ENCODE data around the gene TPRX2. TPM values are rescaled to one million over a fixed set of nuclear protein-coding genes. Genes with fewer than 3 reads are reported as not detected.

The TPRX2 gene
- total RNA-seq, 1 donor from 2014 or later: not detected

DNA sequence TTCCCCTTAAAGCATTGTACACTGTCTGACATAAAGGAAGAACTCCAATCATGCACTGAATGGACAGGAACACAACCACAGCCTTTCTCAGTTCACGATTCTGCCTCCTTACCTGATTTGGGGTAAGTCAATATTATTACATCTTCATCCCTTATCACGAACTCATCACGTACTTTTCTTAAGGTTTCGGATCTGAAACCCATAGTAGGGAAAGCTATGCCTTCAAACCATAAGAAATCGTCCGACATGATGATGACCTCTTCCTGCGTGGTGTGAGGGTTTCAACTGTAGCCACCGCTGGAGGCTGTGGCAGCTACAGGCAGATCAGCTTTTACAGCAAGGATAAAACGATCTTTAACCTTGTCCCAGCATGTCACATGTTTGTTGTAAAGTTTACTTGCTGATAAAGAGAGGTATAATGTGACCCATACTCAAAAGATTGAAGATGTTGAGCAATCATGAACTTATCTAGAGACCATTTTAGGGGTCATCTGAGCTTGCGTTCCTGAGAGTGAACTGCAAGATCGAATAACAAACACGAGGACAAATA lies 27.1 kb downstream of the TPRX2 start, which contains the start of gene SULT2A1:
SULT2A1 (minus strand) TSS at position 306 of the 550 bp plus-strand sequence; CDS start at position 248, 58 bp downstream.
- no peaks in the 10 kb centered on the region for H3K27me3 Mint-ChIP-seq

DNA sequence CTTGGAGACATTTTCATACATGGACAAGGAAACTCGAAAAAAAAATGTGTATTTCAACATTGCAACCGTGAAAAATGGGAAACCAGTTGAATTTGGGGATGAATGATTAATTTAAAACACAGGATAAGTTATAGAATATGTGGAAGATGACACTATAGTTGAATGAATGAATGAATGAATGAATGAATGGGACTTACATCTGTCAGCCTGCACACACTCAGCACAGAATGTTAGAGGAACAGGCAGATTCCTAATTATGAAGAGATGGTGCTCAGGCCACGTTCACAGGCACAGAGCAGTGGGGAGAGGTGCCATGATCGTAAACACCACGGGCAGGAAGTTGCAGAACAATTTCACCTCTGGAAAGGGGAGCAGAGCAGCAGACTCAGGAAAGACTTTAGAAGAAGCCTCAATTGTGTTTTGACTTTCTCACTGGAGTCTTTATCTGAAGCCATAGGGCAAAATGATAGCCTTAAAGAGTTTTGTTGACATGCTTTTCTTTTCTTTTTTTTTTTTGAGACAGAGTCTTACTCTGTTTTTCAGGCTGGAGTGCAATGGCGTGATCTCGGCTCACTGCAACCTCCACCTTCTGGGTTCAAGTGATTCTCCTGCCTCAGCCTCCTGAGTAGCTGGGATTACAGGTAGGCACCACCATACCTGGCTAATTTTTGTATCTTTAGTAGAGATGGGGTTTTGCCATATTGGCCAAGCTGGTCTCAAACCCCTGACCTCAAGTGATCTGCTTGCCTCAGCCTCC lies 32.0 kb downstream of the TPRX2 start:
- peaks cover 21% of the 10 kb centered on the region for H3K4me1 Mint-ChIP-seq (ENCODE audit: unreplicated experiment)
- no peaks in the 10 kb centered on the region for H3K27me3 Mint-ChIP-seq
- H3K36me3 Mint-ChIP-seq: peaks cover 4% of the 10 kb centered on the region
- peaks cover 5% of the 10 kb centered on the region for H3K9me3 Mint-ChIP-seq
- TF ChIP-seq, protein P1, sequence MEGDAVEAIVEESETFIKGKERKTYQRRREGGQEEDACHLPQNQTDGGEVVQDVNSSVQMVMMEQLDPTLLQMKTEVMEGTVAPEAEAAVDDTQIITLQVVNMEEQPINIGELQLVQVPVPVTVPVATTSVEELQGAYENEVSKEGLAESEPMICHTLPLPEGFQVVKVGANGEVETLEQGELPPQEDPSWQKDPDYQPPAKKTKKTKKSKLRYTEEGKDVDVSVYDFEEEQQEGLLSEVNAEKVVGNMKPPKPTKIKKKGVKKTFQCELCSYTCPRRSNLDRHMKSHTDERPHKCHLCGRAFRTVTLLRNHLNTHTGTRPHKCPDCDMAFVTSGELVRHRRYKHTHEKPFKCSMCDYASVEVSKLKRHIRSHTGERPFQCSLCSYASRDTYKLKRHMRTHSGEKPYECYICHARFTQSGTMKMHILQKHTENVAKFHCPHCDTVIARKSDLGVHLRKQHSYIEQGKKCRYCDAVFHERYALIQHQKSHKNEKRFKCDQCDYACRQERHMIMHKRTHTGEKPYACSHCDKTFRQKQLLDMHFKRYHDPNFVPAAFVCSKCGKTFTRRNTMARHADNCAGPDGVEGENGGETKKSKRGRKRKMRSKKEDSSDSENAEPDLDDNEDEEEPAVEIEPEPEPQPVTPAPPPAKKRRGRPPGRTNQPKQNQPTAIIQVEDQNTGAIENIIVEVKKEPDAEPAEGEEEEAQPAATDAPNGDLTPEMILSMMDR (conservative IDR thresholded peaks at IDR 0.05): no peak
- H3K4me3 Mint-ChIP-seq: no peak overlapping the region
- no peak for DNase-seq (ENCODE audit: extremely low spot score, unreplicated experiment)
- peak overlapping the region; percentile 97 for H3K27ac Mint-ChIP-seq

More for the DNA sequence above, 27.1 kb downstream of the TPRX2 start, which contains the start of gene SULT2A1:
- Mint-ChIP-seq H3K9me3 (no peaks in the 10 kb centered on the region), H3K4me1 (ENCODE audit: unreplicated experiment) (peaks cover 19% of the 10 kb centered on the region), H3K27ac (peak within 1 kb of the TSS; percentile 25), H3K4me3 (peak within 1 kb of the TSS; percentile 42), H3K36me3 (no peaks in the 10 kb centered on the region)
- TF ChIP-seq, protein P1 (conservative IDR thresholded peaks at IDR 0.05): no peak
- no peak for DNase-seq (ENCODE audit: extremely low spot score, unreplicated experiment)

DNA sequence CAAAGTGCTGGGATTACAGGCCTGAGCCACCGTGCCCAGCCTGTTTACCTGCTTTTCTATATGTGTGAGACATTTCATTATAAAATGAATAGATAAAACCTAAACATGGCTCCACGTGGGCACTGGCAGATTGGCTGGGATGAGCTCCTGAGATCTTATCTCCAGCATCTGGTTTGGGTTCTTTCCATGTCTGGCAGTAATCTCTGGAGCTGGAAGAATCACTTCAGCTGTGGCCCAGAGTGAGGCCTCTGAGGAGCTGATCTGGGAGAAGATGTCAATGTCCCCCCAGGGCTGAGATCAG lies 32.5 kb downstream of the TPRX2 start:
- DNase-seq (ENCODE audit: extremely low spot score, unreplicated experiment): no peak
- Mint-ChIP-seq H3K9me3 (peaks cover 5% of the 10 kb centered on the region), H3K27ac (peak overlapping the region; percentile 97), H3K27me3 (no peaks in the 10 kb centered on the region), H3K36me3 (peaks cover 4% of the 10 kb centered on the region), H3K4me1 (ENCODE audit: unreplicated experiment) (peaks cover 18% of the 10 kb centered on the region), H3K4me3 (peak overlapping the region; percentile 65)
- TF ChIP-seq, protein P1 (conservative IDR thresholded peaks at IDR 0.05): no peak

DNA sequence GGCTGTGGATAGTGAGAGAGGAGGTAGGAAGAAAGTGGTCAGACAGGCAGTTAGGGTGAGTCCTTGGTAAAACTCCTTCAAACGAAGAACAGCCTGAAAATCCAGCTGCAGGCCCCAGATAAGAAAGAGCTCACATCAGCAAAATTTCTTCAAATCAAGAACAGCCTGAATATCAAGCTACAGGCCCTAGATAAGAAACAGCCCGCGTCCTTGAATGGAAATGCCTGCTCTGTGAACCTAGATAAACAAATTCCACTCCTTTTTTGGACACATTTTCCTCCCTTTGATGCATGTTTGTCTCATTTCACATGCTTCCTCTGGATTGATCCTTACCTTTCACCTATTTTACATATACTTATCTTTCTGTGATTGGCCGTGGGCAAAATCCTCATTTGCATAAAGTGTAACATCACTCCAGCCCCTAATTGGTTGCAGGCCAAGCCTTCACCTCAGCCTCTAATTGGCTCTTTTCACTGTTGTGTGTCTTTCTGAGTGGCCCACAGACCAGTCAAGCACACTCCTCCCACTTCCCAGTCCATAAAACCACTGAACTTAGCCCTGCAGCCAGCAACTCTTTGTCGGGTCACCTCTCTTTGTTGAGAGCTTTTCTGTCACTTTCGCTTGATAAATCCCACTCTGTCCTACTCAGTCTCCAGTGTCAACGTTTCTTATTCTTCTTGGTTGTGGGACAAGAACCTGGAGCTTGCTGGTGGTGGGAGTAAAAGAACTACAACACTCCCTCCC lies 33.1 kb downstream of the TPRX2 start:
- H3K27me3 Mint-ChIP-seq: no peaks in the 10 kb centered on the region
- DNase-seq (ENCODE audit: extremely low spot score, unreplicated experiment): no peak
- H3K4me3 Mint-ChIP-seq: peak overlapping the region; percentile 65
- H3K27ac Mint-ChIP-seq: peak overlapping the region; percentile 97
- peaks cover 15% of the 10 kb centered on the region for H3K4me1 Mint-ChIP-seq (ENCODE audit: unreplicated experiment)
- peaks cover 4% of the 10 kb centered on the region for H3K36me3 Mint-ChIP-seq
- peaks cover 5% of the 10 kb centered on the region for H3K9me3 Mint-ChIP-seq
- TF ChIP-seq, protein P1 (conservative IDR thresholded peaks at IDR 0.05): no peak

DNA sequence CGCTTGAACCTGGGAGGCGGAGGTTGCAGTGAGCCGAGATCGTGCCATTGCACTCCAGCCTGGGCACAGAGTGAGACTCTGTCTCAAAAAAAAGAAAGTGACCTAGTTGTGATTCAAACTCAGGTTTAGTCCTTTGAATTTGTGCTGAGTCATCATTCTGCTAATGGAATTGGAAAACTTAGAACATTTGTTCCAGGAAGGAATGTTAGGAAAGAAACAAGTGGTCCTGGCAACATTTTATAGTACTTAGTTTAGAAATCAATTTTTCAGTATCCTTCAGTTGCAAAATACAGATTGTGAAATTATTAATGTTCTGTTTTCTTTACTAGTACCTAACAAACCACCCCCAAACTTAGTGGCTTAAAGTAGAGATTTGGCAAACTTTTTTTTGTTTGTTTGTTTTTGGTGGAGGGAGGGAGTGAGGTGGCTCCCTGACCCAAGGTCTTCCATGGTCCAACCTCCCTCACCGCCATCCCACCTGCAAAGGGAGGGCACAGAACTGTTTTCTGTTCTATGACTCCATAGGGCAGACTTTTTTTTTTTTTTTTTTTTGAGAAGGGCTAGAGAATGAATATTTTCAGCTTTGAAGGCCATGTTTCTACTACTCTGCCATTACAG lies 36.2 kb downstream of the TPRX2 start:
- no peak overlapping the region for H3K4me3 Mint-ChIP-seq
- peaks cover 15% of the 10 kb centered on the region for H3K4me1 Mint-ChIP-seq (ENCODE audit: unreplicated experiment)
- no peak for DNase-seq (ENCODE audit: extremely low spot score, unreplicated experiment)
- TF ChIP-seq, protein P1 (conservative IDR thresholded peaks at IDR 0.05): no peak
- H3K36me3 Mint-ChIP-seq: peaks cover 4% of the 10 kb centered on the region
- H3K27me3 Mint-ChIP-seq: no peaks in the 10 kb centered on the region
- no peak overlapping the region for H3K27ac Mint-ChIP-seq
- peaks cover 5% of the 10 kb centered on the region for H3K9me3 Mint-ChIP-seq
